NT2/D1 (cell line): ENCODE data around the gene CPHXL.

Experiments
- SUZ12 ChIP-seq: IDR thresholded peaks from 2 replicates; pipeline ENCODE4 v1.6.1; 2011; ENCODE audit not compliant: insufficient read length, insufficient read depth; ENCODE audit errors: extremely low read depth
- YY1 ChIP-seq: IDR thresholded peaks from 2 replicates; pipeline ENCODE4 v1.6.1; 2011; ENCODE audit not compliant: insufficient read length, insufficient read depth
- ZNF274 ChIP-seq: IDR thresholded peaks from 2 replicates; pipeline ENCODE4 v1.6.1; 2011; ENCODE audit warnings: mild to moderate bottlenecking, low read depth, low read length

DNA sequence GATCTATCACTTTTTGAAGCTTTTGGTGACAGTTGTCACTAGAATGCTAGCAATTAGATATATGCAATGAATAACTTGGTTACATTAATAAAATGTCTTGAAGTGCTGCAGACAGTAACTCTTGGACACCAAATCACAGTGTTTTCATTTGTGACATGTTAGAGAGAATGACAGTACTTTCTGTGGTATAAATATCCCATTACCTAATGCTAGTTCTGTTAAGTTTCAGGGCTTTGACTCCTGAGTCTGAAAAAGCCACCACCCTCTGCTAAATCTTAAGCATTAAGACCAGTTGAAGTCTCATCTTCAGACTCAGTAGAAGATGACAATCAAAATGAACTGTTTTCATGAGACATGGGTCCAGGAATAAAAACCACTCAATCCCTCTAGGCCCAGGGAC is 38.9 kb downstream of the CPHXL start:
- TF ChIP-seq SUZ12 (no peak), ZNF274 (no peak), YY1 (no peak)
